ENCODE measurements around the gene TMPRSS3.

Gene TMPRSS3

DNA sequence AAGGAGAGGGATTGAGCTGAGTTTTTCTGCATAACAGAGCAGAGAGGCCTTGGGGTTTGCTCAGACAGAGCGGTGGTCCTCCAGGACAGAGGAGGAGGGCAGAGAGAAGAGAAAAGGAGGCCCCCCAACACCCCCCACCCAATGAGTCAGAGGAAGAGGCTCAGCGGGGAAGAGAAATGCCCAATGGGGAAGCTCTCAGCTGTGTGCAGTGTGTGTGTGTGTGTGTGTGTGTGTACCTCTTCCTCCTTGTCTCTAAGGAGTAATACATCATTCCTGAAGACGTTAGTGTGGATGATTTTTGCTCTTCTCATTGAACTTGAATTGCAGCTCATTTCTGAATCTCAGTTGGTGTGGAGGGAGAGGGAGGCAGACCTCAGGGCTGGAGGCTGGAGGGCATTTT lies 8.7 kb downstream of the TMPRSS3 start:
- no peak for FAIRE-seq

DNA sequence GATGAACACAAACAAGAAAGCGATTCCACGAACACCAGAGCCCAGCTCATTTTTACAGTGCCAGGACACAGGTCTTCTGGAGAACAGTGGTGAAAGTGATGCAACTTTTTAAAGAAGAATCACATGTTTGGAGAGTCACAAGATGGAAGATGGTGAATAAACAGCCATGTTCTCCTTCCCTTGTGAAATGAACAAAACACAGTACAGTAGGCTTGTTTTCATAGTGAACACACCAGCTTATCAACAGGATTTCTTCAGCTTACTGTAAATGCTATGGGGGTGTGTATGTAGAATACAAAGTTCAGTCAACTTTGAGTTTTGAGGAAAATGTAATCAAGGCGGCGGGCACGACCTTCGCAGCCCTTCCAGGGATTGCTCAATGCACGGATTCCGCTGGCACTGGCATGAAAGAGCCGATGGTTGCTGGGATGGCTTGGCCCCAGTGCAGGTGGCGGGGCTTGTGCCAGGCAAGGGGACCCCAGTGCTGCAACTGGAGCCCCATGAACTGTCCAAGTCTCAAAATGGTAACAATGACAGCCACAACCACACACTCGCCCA lies 9.7 kb downstream of the TMPRSS3 start:
- FAIRE-seq: no peak

DNA sequence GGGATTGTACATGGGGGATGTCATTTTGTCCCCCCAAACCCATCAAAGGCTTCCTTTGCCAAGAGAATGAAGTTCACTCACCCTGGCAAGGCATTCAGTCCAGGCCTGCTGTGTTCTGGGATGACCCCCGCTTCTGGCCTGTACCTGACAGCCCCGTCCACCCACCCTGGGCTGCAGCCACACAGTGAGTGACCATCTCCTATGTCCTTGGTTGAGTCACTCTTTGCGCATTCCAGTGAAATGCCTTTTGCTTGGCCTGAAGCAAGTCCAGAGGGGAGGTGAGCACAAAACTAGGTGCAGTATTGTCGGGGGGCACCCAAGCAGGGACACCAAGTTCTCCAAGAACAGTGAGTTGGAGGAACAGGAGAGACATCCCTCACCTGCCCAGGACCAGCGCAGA lies 10.2 kb downstream of the TMPRSS3 start:
- no peak for FAIRE-seq

DNA sequence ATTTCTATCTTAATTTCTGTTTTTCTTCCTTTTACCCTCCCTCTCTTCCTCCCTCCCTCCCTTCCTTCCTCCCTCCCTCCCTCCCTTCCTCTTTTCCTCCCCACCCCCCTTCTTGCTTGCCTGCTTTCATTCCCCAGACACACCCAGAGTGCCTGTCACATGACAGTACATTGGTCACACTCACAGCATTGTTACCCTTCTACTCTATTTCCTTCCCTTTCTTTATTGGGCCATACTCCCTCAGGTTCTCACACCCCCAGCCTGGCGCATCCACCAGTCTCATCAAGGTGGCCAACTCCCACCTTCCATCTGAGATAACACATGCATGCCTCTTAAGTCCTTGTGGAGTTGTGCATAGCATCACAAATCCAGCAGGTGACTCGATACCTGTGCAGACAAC lies 10.9 kb downstream of the TMPRSS3 start:
- FAIRE-seq: no peak

DNA sequence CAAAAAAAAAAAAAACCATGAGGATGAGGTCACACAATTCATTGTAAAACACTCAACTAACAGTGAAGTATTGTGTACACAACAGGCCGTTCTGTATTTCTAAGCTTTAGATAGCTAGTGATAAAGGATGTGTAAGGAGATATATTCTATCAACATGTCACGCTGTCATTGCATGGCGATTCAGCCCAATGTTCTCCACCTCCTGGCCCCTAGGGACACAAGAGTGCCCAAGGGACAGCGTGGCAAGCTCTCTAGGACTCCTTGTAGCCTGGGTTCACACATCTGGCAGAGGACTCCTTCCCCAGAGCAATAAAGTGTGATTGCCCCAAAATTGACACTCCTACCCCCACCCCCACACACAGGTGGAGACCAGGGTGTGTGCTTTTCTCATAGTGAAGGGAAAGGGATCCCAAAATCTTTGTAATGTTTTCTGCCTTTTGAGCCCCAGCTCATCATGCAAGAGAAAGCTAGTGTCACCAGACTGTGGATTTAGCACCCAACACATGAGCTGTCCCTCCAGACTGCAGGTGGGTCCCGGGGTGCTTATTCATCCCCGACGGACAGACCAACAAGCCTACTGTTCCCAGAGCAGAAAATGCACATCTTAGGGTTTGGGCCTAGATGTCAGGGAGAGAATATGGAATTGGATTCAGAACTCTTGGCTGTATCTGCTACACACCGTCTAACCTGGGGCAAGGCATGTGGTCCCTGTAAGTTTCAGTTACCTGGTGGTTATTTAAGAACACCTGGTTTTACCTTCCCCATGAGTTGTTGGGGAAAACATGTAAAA lies 11.5 kb downstream of the TMPRSS3 start:
- no peak for FAIRE-seq

DNA sequence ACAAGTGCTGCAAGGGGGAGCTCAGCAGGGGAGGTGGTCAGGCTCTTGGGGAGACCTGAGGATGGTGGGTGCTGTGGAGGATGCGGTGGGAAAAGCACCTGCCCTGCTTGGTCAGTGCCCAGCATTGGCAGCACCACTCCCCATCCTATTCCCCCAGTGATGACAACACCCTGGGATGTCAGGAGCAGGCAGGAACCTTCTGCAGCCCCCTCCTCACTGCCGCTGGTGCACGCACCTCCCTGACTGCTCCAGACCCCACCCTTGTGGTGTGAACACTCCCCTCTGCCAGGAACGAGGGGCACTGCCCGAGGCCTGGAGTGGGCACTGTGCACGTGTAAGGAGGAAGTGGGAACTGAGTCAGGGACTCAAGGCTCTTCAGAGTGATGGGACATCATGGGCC lies 12.5 kb downstream of the TMPRSS3 start:
- no peak for FAIRE-seq

DNA sequence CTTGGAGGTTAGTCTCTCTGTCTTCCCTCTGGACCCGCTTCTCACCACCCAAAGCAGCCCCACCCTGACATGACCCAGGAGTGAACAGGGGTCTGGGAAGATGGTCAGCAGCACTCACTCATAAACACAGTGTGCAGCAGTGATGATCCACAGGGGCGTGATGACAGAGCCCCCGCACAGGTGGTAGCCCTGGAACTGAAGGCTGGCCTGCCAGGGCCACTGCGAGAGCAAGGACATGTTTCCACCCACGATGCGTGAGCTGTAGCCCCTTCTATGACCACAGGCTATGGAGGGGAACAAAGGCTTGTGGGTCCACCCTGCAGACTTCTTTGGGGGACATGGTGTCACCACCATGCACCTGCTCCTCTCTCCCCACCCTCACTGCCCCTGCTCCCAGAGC lies 12.9 kb downstream of the TMPRSS3 start:
- no peak for FAIRE-seq

DNA sequence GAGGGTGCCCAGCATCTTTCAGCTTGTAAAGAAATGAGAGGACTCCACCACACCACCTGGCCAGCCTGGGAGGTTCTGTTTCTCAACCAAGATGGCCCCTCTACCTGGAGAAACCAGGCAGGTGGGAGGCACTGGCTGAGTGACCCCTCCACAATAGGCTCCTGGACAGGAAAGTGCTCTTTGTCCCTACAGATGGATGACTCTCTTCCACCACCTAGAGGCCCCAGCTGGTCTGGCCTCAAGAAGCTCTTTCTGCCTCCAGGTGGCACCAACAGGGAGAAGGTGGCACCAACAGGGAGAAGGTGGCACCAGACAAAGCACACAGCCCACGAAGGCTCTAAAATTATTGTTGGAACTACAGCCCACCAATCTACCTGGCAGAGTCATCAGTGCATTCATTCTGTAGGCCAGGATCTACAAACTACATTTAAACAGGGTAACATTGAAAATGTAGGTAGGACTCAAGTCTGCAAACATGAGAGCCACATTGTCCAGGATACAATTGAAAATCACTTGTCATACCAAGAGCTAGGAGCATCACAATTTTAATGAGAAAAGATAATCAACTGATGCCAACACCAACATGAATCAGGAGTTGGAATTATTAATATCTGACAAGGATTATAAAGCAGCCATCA lies 14.4 kb downstream of the TMPRSS3 start:
- FAIRE-seq: no peak

DNA sequence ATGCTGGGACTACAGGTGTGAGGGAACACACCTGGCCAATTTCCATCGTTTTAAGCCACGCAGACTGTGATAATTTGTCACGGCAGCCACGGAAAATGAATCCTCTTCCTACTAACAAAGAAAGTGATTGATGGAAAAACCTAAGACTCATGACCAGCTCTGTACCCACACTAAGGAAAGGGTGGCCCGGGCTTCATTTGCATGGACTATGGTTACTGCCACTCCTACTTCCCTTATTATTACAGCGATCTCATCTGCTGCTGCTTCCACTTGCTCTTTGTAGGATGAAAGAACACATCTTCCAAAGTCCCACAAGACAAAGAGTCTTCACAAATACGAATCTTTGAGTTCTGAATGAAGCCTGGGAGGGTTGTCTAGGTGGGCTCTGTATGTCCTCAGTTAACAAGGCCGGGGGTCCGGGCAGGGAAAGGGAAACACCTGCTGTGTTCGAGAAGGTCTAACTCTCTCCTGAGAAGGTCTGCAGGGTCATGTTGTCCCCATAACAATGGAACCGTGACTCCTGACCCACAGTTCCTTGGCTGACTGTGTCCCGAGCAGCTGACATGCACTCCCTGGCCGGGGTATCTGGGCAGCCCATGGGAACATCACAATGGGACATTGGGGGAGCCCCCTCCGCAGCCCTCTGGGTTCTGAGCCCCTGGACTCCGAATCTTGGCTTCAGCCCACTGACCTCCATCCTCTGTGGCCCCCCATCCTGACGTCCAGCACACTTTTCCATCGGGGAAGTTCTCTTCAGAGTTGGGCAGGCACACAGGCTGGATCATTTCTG lies 16.2 kb downstream of the TMPRSS3 start:
- no peak for FAIRE-seq

DNA sequence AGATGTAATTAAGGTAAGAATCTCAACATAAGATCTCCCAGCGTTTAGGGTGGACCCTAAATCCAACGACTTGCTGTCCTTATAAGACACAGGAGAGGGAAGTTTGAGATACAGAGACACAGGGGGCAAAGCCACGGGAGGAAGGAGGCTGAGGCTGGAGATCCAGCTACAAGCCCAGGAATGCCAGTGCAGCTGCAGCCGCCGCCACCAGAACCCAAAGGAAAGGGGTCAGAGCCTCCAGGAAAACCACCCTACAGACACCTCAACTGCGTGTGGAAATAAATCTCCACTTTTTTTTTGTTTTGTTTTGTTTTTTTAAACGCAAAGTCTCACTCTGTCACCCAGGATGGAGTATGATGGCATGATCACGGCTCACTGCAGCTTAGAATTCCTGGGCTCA lies 17.4 kb downstream of the TMPRSS3 start:
- FAIRE-seq: no peak

DNA sequence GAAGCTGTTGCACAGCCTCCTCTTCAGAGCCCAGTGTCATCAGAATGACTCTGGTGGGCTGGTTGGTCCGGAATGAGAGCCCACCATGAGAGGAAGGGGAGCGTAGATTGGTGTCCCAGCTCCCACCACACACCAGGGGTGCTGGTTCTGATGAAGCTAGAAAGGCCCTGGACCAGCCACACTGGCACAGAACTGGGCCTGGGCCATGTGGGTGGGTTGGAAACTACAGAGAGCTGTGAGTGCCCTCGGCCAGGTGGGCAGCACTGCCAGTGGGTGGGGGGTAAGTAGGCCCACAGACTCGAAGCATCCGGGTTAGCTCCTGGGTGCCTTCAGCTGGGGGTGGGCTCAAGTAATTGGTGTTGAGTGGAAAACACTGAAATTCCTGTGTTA lies 17.9 kb downstream of the TMPRSS3 start:
- no peak for FAIRE-seq

DNA sequence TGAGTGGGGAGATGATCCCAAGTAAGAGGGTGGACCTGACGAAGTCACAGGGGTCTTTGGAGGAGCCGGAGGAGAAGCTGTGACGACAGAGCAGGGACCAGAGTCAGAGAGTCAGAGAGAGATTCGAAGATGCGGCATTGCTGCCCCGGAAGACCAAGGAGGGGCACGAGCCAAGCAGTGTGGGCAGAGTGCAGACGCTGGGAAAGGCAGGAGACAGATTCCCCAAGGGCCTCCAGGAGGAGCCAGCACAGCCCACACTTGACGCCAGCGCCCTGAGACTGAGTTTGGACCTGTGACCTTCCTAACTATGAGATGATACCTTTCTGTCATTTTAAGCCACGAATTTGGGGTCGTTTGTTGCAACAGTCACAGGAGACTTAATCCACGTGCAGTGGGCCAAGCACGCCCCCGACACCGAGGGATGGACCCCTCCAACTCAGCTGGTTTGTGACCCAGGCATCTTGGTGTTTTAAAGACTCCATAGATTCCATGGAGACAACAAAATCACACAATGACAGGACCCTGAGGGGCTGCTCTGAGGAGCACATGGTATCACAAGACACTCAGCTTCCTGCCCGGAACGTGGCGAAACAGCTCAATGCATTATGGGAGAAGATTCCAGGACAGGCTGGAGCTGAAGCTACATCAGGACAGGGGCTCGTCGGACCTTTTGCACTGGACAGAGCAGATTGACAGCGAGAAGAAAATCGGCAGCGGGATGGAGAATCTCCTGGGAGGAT lies 18.5 kb downstream of the TMPRSS3 start:
- no peak for FAIRE-seq

DNA sequence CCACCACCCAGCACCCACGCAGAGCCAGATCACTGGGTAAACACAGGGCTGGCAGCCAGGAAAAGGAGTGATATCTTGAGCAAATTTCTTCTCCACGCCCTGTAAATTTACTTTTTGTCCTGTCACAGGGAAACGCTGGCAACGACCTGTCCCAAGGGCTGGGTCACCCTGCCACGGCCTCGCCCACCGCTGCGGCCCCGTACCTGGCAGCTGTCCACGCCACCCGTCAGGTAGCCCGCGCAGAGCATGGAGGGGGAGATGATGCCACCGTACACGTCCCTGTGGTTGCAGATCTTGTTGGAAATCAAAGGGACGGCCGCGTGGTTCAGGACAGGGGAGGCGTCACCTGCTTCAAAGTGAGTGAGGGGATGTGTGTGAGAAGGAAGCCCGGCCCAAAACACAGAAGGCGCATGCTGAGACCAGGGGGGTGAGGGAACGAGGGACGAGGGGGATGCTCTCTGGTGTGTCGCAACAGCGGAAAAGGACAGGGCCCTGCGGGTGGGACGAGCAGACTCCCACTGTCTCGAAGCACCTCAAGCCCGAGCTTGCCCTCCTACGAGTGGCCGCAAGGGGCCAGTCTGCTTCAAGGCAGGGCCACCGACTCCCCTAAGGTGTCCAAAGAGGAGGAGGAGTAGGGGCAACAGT lies 19.4 kb downstream of the TMPRSS3 start:
- no peak for FAIRE-seq

DNA sequence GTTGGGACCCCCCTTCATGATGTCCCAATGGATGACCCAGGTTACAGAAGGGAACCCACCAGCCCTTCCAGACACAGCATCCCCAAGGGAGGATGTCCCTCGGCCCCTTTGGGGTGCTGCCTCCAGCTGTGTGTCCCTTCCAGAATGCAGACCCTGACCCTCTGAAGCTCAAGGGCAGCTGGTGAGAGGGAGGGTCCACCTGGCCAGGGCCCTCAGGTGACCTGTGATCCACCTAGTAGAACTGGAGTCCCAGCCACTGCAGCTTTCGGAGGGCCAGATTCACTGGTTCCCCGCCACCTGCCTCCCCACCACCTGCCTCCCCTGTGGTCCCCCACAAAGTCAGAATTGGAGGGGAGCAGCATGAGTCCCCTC lies 19.9 kb downstream of the TMPRSS3 start:
- no peak for FAIRE-seq

DNA sequence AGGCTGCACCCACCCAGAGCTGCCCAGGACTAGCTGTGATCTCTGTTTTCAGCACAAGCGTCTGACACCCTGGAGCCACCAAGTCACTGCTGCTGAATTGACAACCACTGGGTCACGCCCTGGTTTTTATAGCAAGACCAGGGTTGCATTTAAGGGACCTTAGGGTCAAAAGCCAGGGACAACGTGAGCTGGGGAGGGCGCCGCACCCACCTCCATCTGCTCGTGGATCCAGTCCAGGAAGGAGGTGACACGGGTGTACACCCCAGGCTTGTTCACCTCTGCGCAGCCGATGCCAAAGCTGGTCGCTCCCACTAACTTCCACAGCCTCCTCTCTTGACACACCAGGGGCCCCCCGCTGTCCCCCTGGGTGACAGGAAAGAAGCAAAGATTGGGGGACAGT lies 20.3 kb downstream of the TMPRSS3 start:
- FAIRE-seq: no peak

DNA sequence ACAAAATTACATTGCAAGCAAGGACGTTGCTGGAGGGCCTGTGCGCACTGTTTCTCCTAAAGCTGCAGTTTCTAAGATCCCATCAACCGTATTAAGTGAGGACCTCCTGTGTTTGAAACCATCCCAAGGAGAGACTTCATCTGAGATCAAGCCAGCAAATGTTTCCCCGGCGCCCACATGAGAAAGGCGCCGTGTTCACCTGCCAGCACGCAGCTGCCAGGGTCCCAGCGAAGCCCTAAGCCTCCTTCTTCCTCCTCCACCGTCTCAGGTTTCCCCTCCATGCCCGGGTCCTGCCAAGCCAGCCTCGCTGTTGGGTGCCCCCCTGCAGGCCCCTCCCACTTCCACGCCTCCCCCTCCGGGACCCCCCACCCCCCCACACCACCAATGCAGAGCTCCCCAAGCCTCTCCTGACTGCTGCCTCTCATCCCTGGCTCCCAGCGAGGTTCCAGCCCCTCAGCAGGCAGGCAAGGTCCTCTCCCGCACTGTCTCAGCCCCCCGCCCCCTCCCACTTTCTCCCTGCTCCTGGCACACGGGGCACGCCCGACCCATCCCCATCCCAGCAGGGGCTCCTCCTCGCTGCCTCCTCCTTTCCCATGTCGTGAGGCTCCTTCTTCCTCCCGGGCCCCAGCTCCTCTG lies 20.9 kb downstream of the TMPRSS3 start:
- FAIRE-seq: no peak

DNA sequence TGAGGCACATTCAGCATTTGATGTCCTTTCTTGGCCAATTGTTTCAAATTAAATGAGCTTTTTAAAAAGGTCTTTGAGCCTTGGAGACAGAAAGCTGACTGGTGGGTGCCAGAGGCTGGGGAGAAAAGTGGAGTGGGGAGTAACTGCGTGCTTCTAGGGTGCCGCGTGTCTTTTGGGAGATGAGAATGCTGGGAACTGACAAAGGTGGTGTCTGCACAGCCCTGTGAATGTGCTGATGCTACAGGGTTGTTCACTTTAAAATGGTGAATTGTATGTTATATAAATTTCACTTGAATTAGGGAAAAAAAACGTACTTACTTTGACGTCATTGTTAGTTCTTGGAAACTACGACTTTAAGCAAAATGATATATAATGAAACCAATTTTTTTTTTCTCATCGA lies 21.4 kb downstream of the TMPRSS3 start:
- FAIRE-seq: no peak

DNA sequence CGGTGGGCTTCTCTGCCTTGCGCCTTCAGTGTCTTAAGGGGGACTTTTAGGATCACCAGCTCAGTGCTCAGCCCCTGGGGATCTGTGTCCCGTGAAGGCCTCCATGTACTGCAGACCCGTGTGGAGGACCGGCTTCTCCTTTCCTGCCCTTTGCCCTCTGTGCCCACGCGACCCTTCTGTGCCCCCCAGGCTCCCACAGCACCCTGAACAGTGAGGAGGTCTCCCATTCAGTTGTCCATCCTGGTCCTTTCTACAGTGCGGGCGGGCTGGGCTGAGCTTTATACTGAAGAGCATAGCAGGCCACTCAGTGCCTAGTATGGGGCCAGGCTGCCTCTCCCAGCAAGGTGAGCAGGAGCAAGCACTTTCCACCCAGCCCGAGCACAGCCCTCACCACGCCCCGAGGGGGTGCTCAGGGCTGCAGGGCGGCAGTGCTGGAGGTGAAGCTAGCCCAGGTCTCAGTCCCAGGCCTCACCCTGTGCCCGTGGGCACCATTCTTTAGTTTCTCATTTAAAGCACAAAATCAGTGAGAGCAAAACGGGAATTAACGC lies 21.9 kb downstream of the TMPRSS3 start:
- no peak for FAIRE-seq

DNA sequence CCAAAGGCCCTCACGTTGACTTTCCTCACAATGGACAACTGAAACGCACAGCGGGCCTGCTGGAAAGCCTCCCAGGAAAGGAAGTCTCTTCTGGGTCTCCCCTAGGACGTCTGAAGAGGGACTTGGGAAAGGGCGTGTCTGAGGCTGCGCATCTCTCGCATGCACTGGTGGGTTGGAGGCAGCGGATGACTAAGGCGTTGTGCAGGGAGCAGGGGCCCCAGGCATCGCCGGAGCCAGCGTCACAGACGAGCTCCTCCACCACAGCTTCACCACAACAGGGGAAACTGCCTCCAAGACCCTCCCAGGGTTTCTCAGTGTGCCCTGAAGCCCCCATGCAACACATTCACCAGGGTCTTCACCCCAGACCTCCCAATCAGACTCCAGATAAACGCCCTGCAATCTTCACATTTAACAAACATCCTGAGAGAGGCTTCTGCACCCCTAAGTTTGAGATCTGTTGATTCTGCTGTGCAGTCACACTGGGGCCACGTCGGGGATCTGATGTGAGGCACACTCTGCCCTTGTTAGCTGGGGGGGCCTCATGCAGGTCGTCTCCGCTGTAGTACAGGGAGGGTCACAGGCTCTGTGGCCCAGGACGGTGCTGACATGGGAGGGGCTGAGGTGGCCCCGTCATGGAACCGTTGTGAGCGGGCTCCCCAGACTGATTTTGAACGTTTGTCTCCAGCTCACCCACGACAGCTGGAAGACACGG lies 22.5 kb downstream of the TMPRSS3 start:
- FAIRE-seq: no peak

DNA sequence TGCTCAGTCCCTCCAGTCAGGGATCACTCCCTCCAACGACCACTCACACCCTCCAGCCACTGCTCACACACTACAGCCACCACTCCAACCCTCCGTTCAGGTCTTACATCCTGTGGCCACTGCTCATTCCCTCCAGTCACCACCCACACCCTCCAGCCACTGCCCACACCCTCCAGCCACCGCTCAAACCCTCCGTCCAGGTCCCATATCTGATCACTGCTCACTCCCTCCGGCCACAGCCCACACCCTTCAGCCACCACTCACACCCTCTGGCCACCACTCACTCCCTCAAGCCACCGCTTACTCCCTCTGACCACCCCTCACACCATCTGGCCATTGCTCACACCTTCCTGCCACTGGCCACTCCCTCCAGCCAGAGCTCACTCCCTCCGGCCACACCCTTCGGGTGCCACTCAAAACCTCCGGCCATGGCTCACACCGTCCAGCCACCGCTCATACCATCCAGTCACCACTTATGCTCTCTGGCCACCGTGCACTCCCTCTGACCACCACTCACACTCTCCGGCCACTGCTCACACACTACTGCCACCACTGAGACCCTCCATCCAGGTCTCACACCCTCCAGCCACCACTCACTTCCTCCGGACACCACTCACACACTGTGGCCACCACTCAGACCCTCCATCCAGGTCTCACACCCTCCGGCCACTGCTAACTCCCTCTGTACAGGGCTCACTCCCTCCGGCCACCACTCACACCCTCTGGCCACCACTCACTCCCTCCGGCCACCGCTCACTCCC lies 24.8 kb downstream of the TMPRSS3 start:
- FAIRE-seq: no peak
